Body of pancreas (tissue), 4 donors: Measurements from ENCODE around the gene EIF5AL1.
"Not testable (repeated sequence)": the region's sequence is repeated elsewhere in the genome, so short reads cannot be mapped to it uniquely, and the experiment has no call there.

Experiments used
- CTCF ChIP-seq, 7 experiments: fragments of 450-650 bp in 4 of 7; fragments of 200-600 bp in 3 of 7; sonication (generic) in 3 of 7; IDR thresholded peaks; one replicate each; pipeline ENCODE4 v1.5.1; 2016 to 2019; ENCODE audit warnings: antibody characterized with exemption in 7 of 7
- POLR2A ChIP-seq, 3 donors: fragments of 450-650 bp; IDR thresholded peaks; one replicate each; pipeline ENCODE4 v1.6.1; 2016; ENCODE audit warnings: antibody characterized with exemption in 3 of 3, mild to moderate bottlenecking in 2 of 3

GRCh38 chr10:79547128-79547527 lies 34.8 kb downstream of the EIF5AL1 start:
- not testable (repeated sequence) for TF ChIP-seq CTCF, POLR2A (IDR thresholded peaks at IDR 0.05)
